Endothelial cell (in vitro differentiated cells): ENCODE data around the gene SRP54. TPM values are rescaled to one million over a fixed set of nuclear protein-coding genes. Genes with fewer than 3 reads are reported as not detected.
A peak's percentile ranks its signal among the peaks of the same experiment; 100 is the strongest.
"Not testable (repeated sequence)": the region's sequence is repeated elsewhere in the genome, so short reads cannot be mapped to it uniquely, and the experiment has no call there.

ENCODE experiments used
- DNase-seq: peaks from one replicate; pipeline ENCODE4 v3.0.0; 2021; ENCODE audit warnings: low spot score
- H3K27ac Mint-ChIP-seq: one replicate; pipeline ENCODE4 v1.8.0; 2021; ENCODE audit warnings: mixed read lengths, inconsistent platforms; ENCODE audit not compliant: unreplicated experiment
- H3K27me3 Mint-ChIP-seq: one replicate; pipeline ENCODE4 v1.8.0; 2021; ENCODE audit warnings: mild to moderate bottlenecking, moderate library complexity, mixed read lengths, inconsistent platforms; ENCODE audit not compliant: unreplicated experiment
- H3K36me3 Mint-ChIP-seq: one replicate; pipeline ENCODE4 v1.8.0; 2021; ENCODE audit warnings: mild to moderate bottlenecking, low read depth, mixed read lengths, inconsistent platforms; ENCODE audit not compliant: unreplicated experiment
- H3K4me1 Mint-ChIP-seq: one replicate; pipeline ENCODE4 v1.8.0; 2021; ENCODE audit warnings: mild to moderate bottlenecking, mixed read lengths, inconsistent platforms; ENCODE audit not compliant: unreplicated experiment
- H3K4me3 Mint-ChIP-seq: one replicate; pipeline ENCODE4 v1.8.0; 2021; ENCODE audit warnings: mild to moderate bottlenecking, mixed read lengths, inconsistent platforms; ENCODE audit not compliant: unreplicated experiment
- H3K9me3 Mint-ChIP-seq: one replicate; pipeline ENCODE4 v1.8.0; 2021; ENCODE audit warnings: mixed read lengths, inconsistent platforms; ENCODE audit not compliant: unreplicated experiment
- CTCF ChIP-seq: fragments of 200-600 bp; sonication (generic); IDR thresholded peaks from one replicate; pipeline ENCODE4 v1.5.0; 2021; ENCODE audit warnings: antibody characterized with exemption; ENCODE audit not compliant: unreplicated experiment
- total RNA-seq: library from RNA; stranded (reverse); fragmentation: NEBNext Ultra II Directional; extraction: Animal tissue kit (Norgen Biotek cat#: 25700); gene quantifications from one replicate; pipeline ENCODE4 v1.2.1, GENCODE V29; 2021; ENCODE audit not compliant: unreplicated experiment

The SRP54 gene
- total RNA-seq, 1 donor from 2014 or later: 47.7 TPM

- Mint-ChIP-seq H3K36me3 (peaks cover 2% of the 10 kb centered on the region), H3K9me3 (no peaks in the 10 kb centered on the region), H3K4me1 (peaks cover 7% of the 10 kb centered on the region), H3K4me3 (peak overlapping the region; percentile 74), H3K27ac (no peak overlapping the region), H3K27me3 (no peaks in the 10 kb centered on the region)
- TF ChIP-seq CTCF: no peak
- DNase-seq: no peak
These were observed 65.3 kb downstream of the SRP54 start for GRCh38 chr14:35047976-35048513.

GRCh38 chr14:35050652-35051051 lies 67.9 kb downstream of the SRP54 start:
- H3K27ac Mint-ChIP-seq: no peak overlapping the region
- peaks cover 4% of the 10 kb centered on the region for H3K36me3 Mint-ChIP-seq
- H3K9me3 Mint-ChIP-seq: no peaks in the 10 kb centered on the region
- no peaks in the 10 kb centered on the region for H3K27me3 Mint-ChIP-seq
- peaks cover 2% of the 10 kb centered on the region for H3K4me1 Mint-ChIP-seq
- TF ChIP-seq CTCF: no peak
- no peak overlapping the region for H3K4me3 Mint-ChIP-seq
- no peak for DNase-seq

GRCh38 chr14:35051796-35052195 lies 69.0 kb downstream of the SRP54 start:
- peaks cover 9% of the 10 kb centered on the region for H3K36me3 Mint-ChIP-seq

GRCh38 chr14:35052637-35053036 lies 69.8 kb downstream of the SRP54 start:
- Mint-ChIP-seq H3K4me3 (no peak overlapping the region), H3K4me1 (no peaks in the 10 kb centered on the region), H3K36me3 (peaks cover 10% of the 10 kb centered on the region), H3K27ac (no peak overlapping the region), H3K9me3 (no peaks in the 10 kb centered on the region), H3K27me3 (no peaks in the 10 kb centered on the region)
- no peak for DNase-seq
- no peak for TF ChIP-seq CTCF

More at GRCh38 chr14:35051796-35052195, 69.0 kb downstream of the SRP54 start:
- Mint-ChIP-seq H3K27ac (no peak overlapping the region), H3K4me3 (no peak overlapping the region), H3K9me3 (no peaks in the 10 kb centered on the region), H3K27me3 (no peaks in the 10 kb centered on the region), H3K4me1 (no peaks in the 10 kb centered on the region)
- no peak for TF ChIP-seq CTCF
- DNase-seq: no peak

- H3K27ac Mint-ChIP-seq: peak overlapping the region; percentile 74
- not testable (repeated sequence) for H3K36me3 Mint-ChIP-seq, H3K27me3 Mint-ChIP-seq, H3K9me3 Mint-ChIP-seq, H3K4me3 Mint-ChIP-seq, H3K4me1 Mint-ChIP-seq
- DNase-seq: peak; percentile 7
These were observed 78.5 kb downstream of the SRP54 start for GRCh38 chr14:35061113-35061791.

GRCh38 chr14:35065731-35066130 lies 82.9 kb downstream of the SRP54 start:
- DNase-seq, H3K27ac Mint-ChIP-seq, H3K4me1 Mint-ChIP-seq, H3K9me3 Mint-ChIP-seq, H3K27me3 Mint-ChIP-seq, H3K4me3 Mint-ChIP-seq: not testable (repeated sequence)
- peaks cover 17% of the 10 kb centered on the region for H3K36me3 Mint-ChIP-seq
